GM12874 (cell line): Measurements from ENCODE around the gene MRM1.

Experiments used
- CTCF ChIP-seq: IDR thresholded peaks from 2 replicates; pipeline ENCODE4 v1.5.1; 2011; ENCODE audit warnings: low read depth, mild to moderate bottlenecking, control low read depth, low read length, moderate library complexity; ENCODE audit not compliant: insufficient read depth

Gene MRM1

GRCh38 chr17:36601303-36602029 lies at the start of gene MRM1:
TSS of gene MRM1 (plus strand) at chr17:36601583. CDS start at chr17:36601811, 228 bp downstream.
- TF ChIP-seq CTCF: peak; percentile 30; the same call in 1 of the 2 replicates

GRCh38 chr17:36553459-36553858 lies 47.9 kb upstream of the MRM1 start:
- TF ChIP-seq CTCF: no peak

- TF ChIP-seq CTCF: no peak
Observed at GRCh38 chr17:36566081-36566480, 35.3 kb upstream of the MRM1 start.

GRCh38 chr17:36575028-36575427 lies 26.4 kb upstream of the MRM1 start:
- TF ChIP-seq CTCF: no peak

- TF ChIP-seq CTCF: no peak
Observed at GRCh38 chr17:36576793-36577192, 24.6 kb upstream of the MRM1 start.

GRCh38 chr17:36578671-36579070 lies 22.7 kb upstream of the MRM1 start:
- no peak for TF ChIP-seq CTCF

- no peak for TF ChIP-seq CTCF
Observed at GRCh38 chr17:36583787-36584186, 17.6 kb upstream of the MRM1 start.
